Measurements from ENCODE around the gene SLC5A5.

Gene SLC5A5

GRCh38 chr19:17871878-17872250 lies at the start of gene SLC5A5:
SLC5A5 (plus strand) TSS chr19:17871945; CDS start chr19:17872320, 375 bp downstream.
- DNase-seq, result peak; percentile 25

GRCh38 chr19:17824339-17824738 lies 47.4 kb upstream of the SLC5A5 start:
- DNase-seq, result no peak

DNA sequence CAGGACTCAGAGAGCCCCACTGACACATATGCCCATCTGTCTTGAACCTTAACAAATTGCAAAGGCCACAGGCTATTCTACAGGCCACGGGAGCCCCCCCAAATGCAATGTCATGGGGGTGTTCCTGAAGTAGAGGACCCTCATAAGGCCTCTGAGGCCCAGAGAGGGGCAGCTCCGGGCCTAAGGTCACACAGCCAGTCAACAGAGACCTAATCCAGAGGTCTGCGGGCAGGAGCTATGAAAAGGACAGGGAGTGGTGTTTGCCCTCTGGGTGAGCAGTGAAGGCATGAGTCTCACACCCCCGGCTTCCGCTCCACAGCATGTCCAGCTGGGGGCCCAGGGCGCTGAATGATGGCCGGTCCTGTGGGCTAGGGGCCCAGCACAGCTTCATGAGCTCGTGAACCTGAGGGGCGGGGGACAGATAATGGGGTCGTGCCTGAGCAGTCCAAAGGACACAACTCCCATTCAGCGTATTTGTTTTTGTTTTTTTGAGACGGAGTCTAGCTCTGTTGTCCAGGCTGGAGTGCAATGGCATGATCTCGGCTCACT lies 45.2 kb upstream of the SLC5A5 start:
- no peak for DNase-seq

- DNase-seq, result no peak
These were observed 41.7 kb upstream of the SLC5A5 start for GRCh38 chr19:17829855-17830566.

DNA sequence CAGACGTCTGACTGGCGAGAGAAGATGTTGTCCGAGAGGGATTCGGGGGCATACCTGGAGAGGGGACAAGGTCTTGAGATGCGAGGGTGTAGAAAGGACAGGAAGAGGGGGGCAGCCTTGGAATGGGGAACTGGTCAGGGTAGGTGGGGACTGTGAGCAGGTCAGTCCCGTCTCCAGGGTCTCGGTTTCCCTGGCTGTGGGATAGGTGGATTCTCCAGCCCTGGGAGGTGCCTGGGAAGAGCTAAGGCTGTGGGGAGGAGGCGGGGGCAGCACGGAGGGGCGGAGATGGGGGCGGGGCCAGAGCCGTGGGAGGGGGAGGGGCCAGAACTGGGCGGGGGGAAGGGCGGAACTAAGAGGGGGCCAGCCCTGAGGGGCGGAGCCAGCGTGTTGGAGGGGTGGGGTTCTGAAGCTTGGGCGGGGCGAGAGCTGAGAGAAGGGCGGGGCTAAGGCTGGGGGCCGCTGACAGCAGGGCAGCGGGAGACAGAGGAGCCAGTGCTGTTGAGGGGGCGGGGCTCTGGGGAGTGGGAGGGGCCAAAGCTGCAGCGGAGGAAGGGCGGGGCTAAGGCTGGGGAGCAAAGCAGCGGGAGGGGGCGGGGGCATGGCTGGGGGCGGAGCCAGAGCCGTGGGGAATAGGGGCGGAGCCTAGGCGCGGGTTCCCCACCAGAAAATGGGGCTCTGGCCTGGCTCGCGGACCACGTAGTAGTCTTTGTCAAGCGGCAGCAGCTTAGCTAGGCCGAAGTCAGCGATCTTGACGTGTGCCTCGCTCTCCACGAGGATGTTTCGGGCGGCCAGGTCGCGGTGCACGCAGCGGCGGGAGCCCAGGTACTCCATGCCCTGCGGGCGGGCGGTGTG lies 41.0 kb upstream of the SLC5A5 start:
- DNase-seq, result no peak

GRCh38 chr19:17831419-17831888 lies 40.3 kb upstream of the SLC5A5 start:
- no peak for DNase-seq

- no peak for DNase-seq
These were observed 39.1 kb upstream of the SLC5A5 start for GRCh38 chr19:17832443-17833208.

DNA sequence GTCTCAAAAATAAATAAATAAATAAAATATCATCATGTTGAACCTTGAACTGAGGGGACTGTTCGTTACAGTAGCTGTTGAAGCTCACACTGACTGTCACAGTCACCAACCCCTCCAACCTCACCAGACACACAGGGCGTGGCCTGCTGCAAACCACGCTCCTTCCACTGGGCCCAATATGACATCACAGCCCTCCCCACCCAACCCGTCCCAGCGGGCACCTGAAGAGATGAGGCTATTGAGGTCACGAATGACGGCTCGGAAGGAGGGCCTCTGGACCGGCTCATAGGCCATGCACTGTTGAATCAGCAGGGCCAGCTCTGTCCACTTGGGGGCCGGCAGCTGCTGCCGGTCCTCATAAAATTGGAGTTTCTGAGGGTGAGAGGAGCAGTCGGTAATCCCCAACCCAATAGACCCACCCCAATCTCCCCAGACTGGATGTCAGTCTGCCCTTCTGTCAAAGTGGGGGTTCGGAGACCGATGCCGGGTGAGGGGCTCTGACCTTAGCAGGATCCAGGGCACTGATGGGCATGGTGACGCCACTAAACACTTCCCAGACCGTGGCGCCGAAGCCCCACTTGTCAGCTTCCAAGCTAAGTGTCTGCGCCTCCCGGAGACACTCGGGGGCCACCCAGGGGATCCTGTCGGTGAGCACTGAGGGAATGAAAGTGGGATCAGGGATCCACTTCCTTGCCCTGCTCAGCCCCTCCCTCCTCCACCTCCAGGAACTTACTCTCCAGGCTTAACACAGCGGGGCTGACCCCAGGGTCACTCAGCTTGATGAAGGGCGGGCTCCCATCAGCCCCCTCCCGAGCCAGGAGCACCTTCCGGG lies 37.2 kb upstream of the SLC5A5 start:
- no peak for DNase-seq

DNA sequence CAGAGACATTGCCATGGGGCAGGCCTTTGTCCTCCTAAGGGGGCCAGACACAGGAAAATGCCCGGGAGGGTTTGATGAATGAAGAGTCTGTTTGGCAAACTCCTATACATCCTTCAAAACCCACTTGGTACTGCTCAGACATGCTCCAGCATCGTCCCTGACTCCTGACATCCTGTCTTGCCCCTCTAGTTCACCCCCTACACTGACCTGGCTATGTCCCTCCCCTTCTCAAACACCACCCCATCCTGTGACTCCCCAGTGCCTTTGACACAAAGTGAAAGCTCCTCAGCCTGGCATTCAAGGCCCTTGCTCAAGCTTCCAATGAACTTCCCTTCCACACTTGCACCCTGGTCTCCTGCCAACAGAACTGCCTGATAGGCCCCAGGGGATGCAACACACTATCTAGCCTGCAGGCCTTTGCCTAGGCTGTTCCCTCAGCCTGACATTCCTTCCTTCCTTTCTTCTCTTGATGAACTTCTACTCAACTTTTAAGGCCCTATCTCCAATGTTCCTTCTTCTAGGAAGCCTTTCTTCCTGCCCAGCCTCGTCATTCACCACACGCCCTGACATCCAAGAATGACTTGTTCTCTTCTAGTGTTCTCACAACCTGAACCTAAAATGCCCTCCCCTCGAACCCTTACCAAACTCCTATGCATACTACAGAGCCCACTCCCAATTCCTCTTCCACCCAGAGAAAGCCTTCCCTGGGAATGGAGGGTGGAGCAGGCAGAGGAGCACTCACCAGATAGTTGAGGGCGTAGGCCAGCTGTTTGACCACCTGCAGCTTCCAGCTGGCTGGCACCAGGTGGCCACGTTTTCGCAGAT lies 36.4 kb upstream of the SLC5A5 start:
- DNase-seq, result no peak

DNA sequence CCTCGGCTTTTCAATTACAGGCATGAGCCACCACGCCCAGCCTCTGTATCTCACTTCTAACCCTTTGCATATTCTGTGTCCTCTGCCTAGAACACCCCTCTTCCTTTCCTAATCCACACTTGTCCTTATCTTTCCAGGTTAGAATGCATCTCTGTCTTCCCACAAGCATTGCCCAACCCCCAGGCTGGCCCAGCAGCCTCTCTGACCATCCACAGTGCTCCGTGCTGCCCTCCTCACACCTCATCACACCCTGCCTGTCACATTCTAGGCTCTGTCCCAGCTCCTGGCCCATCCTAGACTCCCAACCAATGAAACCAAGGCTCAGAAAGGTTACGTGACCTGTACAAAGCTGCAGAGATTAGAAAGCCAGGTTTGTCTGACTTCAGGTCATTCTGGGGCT lies 35.2 kb upstream of the SLC5A5 start:
- DNase-seq, result no peak

- no peak for DNase-seq
These were observed 33.8 kb upstream of the SLC5A5 start for GRCh38 chr19:17837972-17838371.

DNA sequence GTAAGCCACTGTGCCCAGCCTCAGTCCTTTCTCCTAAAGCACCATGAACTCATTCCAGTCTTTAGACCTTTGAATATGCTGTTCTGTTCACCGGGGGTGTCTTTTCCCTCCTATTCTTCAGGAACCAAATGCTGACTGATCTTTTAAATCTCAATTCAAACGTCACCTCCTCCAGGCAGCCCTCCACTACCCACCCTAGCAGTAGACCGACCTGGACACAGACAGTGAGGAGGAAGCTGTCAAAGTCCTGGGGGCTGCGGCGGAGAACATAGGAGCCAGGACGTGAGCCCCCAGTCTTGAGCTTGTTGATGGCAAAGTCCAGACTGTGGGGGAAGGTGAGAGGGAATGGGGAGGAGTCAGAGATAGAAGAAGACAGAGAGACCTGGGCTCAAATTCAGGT lies 31.7 kb upstream of the SLC5A5 start:
- DNase-seq, result no peak

- DNase-seq, result no peak
These were observed 30.4 kb upstream of the SLC5A5 start for GRCh38 chr19:17841371-17841809.

DNA sequence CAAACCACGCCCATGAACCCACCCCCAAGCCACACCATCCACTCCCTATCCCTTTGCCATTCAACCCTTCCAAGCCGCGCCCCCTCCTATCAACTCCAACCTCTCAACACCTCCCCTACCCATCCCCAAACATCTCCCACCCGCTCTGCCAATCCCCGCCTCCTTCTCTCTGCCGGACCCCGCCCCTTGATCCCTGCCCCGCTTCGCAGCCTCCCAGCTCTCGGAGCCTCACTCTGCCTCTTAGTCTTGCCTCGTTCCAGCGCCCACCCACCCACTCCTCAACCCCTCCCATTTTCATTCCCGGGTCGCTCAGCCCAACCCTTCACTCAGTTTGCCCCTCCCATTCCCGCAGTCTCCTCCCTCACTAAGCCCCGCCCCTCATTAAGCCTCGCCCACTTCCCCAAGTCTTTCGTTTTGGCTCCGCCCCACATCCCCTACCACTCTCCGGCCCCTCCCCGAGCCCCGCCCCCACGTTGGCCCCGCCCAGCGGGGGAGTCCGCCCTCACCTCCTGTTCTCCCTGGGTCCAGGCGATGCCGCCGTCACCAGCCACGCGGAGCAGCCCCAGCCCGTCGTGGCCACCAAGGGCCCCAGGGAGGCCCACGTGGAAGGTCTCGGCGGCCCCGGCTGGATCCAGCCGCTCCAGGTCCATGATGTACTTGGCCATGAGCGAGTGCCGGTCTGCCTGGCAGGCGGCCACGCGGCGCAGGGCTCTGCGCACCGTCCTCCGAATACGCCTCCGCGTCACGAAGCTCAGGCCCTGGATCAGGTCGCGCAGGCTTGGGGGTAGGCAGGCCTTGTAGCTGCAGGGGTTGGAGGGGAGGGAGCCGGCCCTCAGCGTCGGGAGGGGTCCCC lies 29.7 kb upstream of the SLC5A5 start:
- peak; percentile 57 for DNase-seq

DNA sequence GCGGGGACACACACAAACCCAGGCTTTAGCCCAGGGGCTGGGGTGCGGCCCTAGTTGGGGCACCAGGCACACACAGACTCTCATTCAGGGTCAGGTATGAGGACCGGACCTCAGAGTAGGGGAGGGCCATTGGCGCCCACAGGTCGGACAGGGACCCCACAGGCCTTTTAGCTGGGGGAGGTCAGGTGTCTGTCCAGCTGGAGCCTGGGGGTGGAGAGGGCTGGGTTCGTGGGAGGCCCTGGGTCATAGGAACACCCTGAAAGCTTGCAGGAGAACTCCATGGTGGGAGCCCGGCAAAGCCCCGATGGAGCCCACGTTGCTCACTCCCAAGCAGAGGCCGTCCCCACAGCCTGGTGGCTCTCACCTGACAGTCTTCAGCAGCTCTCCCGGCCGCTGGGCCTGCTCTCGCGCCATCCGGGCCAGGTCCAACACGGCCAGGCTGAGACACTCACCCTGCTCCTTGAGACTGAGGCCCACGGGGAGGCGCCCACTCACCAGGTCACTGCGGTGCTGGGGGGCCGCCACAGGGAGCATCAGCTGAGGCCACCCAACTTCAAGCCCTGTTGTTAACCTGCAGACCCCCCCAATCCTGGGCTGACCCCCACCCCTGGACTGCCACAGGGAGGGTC lies 29.0 kb upstream of the SLC5A5 start:
- DNase-seq, result no peak

GRCh38 chr19:17843292-17843827 lies 28.4 kb upstream of the SLC5A5 start:
- no peak for DNase-seq

- DNase-seq, result no peak
These were observed 27.7 kb upstream of the SLC5A5 start for GRCh38 chr19:17843908-17844490.

DNA sequence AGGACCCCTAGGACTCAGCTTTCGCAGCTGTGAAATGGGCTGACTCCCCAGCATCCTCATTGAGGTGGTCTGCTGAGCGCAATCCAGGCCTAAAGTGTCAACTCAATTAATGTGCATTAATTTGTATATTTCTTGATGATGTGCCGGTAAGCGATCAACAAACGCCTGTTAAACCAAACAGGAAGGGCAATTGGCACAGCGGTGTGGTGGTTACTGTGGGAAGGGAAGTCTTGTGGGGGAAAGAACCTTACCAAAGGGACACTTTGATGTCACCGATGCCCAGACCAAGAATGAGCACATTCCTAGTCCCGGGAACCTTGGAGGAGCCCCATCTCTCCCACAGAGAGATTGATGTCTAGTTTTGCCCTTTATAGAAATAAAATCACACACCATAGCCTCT lies 25.6 kb upstream of the SLC5A5 start:
- DNase-seq, result peak; percentile 20
